H9 (cell line): ENCODE data around the gene HRAS. TPM values are rescaled to one million over a fixed set of nuclear protein-coding genes. Genes with fewer than 3 reads are reported as not detected.

Experiments used
- DNase-seq: peaks from one replicate; pipeline ENCODE4 v3.0.0-alpha.2; 2017
- H2AFZ ChIP-seq: one replicate; pipeline ENCODE4 v1.6.1; 2013; ENCODE audit warnings: mild to moderate bottlenecking, low read length, control low read depth, moderate library complexity
- H2AK5ac ChIP-seq: 2 replicates; pipeline ENCODE4 v1.6.1; 2013; ENCODE audit warnings: low read length, control low read depth, mixed read lengths; ENCODE audit not compliant: insufficient read length
- H2BK120ac ChIP-seq: one replicate; pipeline ENCODE4 v1.6.1; 2013; ENCODE audit warnings: low read depth, mild to moderate bottlenecking, low read length, control low read depth, inconsistent platforms; ENCODE audit not compliant: poor library complexity, severe bottlenecking
- H2BK12ac ChIP-seq: 2 replicates; pipeline ENCODE4 v1.6.1; 2013; ENCODE audit warnings: low read length, control low read depth, mixed read lengths, low read depth; ENCODE audit not compliant: insufficient read length
- H2BK15ac ChIP-seq: 2 replicates; pipeline ENCODE4 v1.6.1; 2013; ENCODE audit warnings: low read depth, low read length, control low read depth
- H2BK20ac ChIP-seq: one replicate; pipeline ENCODE4 v1.6.1; 2013; ENCODE audit warnings: low read depth, mild to moderate bottlenecking, low read length, control low read depth, inconsistent platforms; ENCODE audit not compliant: poor library complexity, severe bottlenecking
- H2BK5ac ChIP-seq: 2 replicates; pipeline ENCODE4 v1.6.1; 2013; ENCODE audit warnings: low read length, control low read depth, mixed read lengths; ENCODE audit not compliant: insufficient read length
- H3K14ac ChIP-seq: 2 replicates; pipeline ENCODE4 v1.6.1; 2013; ENCODE audit warnings: low read length, control low read depth; ENCODE audit not compliant: insufficient read depth
- H3K18ac ChIP-seq: 2 replicates; pipeline ENCODE4 v1.6.1; 2013; ENCODE audit warnings: low read depth, mild to moderate bottlenecking, mixed read lengths, low read length, control low read depth; ENCODE audit not compliant: insufficient read length
- H3K23ac ChIP-seq: 2 replicates; pipeline ENCODE4 v1.6.1; 2013; ENCODE audit warnings: low read length, control low read depth, mixed read lengths, low read depth; ENCODE audit not compliant: insufficient read length
- H3K23me2 ChIP-seq: 2 replicates; pipeline ENCODE4 v1.6.1; 2013; ENCODE audit warnings: low read depth, mild to moderate bottlenecking, mixed read lengths, low read length, control low read depth; ENCODE audit not compliant: insufficient read length, poor library complexity, severe bottlenecking
- H3K27ac ChIP-seq: 2 replicates; pipeline ENCODE4 v1.5.1; 2013; ENCODE audit warnings: low read length, control low read depth, mixed read lengths, low read depth; ENCODE audit not compliant: insufficient read length
- H3K27me3 ChIP-seq: 2 replicates; pipeline ENCODE4 v1.6.1; 2013; ENCODE audit warnings: low read length, control low read depth, inconsistent platforms; ENCODE audit not compliant: insufficient read depth
- H3K4ac ChIP-seq: 2 replicates; pipeline ENCODE4 v1.6.1; 2013; ENCODE audit warnings: low read depth, mild to moderate bottlenecking, control low read depth, inconsistent platforms, low read length, moderate library complexity
- H3K4me1 ChIP-seq: 2 replicates; pipeline ENCODE4 v1.6.1; 2013; ENCODE audit warnings: low read length, control low read depth, inconsistent platforms; ENCODE audit not compliant: insufficient read depth
- H3K4me2 ChIP-seq: 2 replicates; pipeline ENCODE4 v1.6.1; 2013; ENCODE audit warnings: low read length, control low read depth, mixed read lengths; ENCODE audit not compliant: insufficient read length, insufficient read depth
- H3K56ac ChIP-seq: 2 replicates; pipeline ENCODE4 v1.6.1; 2013; ENCODE audit warnings: low read depth, mild to moderate bottlenecking, mixed read lengths, low read length, control low read depth; ENCODE audit not compliant: insufficient read length
- H3K79me1 ChIP-seq: 2 replicates; pipeline ENCODE4 v1.6.1; 2013; ENCODE audit warnings: low read depth, mild to moderate bottlenecking, moderate library complexity, low read length, control low read depth, inconsistent platforms; ENCODE audit not compliant: insufficient read depth, poor library complexity, severe bottlenecking
- H3K79me2 ChIP-seq: 2 replicates; pipeline ENCODE4 v1.6.1; 2013; ENCODE audit warnings: low read length, control low read depth, inconsistent platforms; ENCODE audit not compliant: insufficient read depth
- H3K9ac ChIP-seq: 2 replicates; pipeline ENCODE4 v1.6.1; 2013; ENCODE audit warnings: low read length, control low read depth, mixed read lengths; ENCODE audit not compliant: insufficient read length; ENCODE audit errors: extremely low read depth
- H3K9me3 ChIP-seq: one replicate; pipeline ENCODE4 v1.6.1; 2013; ENCODE audit warnings: low read depth, low read length, inconsistent platforms; ENCODE audit not compliant: control insufficient read depth
- H3T11ph ChIP-seq: one replicate; pipeline ENCODE4 v1.6.1; 2013; ENCODE audit warnings: mild to moderate bottlenecking, low read length, control low read depth, inconsistent platforms
- H4K20me1 ChIP-seq: one replicate; pipeline ENCODE4 v1.6.1; 2013; ENCODE audit not compliant: control insufficient read depth, insufficient read length, insufficient read depth
- H4K5ac ChIP-seq: 2 replicates; pipeline ENCODE4 v1.6.1; 2013; ENCODE audit warnings: low read depth, mild to moderate bottlenecking, mixed read lengths, low read length, control low read depth; ENCODE audit not compliant: insufficient read length
- H4K8ac ChIP-seq: replicated peaks from 2 replicates; pipeline ENCODE4 v1.6.1; 2013; ENCODE audit warnings: low read length, control low read depth, mixed read lengths, low read depth; ENCODE audit not compliant: insufficient read length
- H4K91ac ChIP-seq: 2 replicates; pipeline ENCODE4 v1.6.1; 2013; ENCODE audit warnings: low read depth, mild to moderate bottlenecking, moderate library complexity, mixed read lengths, low read length, control low read depth; ENCODE audit not compliant: insufficient read length
- H3K27ac Mint-ChIP-seq, 3 experiments: 2 replicates in 2 of 3; 3 replicates in 1 of 3; pipeline ENCODE4 v1.8.0; 2020 to 2021; ENCODE audit warnings: mixed read lengths in 3 of 3, mild to moderate bottlenecking in 1 of 3, moderate library complexity in 1 of 3
- H3K27me3 Mint-ChIP-seq: 2 replicates; pipeline ENCODE4 v1.8.0; 2021; ENCODE audit warnings: low read depth, mild to moderate bottlenecking, moderate library complexity, mixed read lengths
- H3K36me3 Mint-ChIP-seq, 3 experiments: 2 replicates in 2 of 3; 3 replicates in 1 of 3; pipeline ENCODE4 v1.8.0; 2020 to 2021; ENCODE audit warnings: low read depth in 3 of 3, mixed read lengths in 3 of 3; ENCODE audit not compliant: insufficient read depth in 1 of 3
- H3K4me1 Mint-ChIP-seq, 2 experiments: 2 replicates each; pipeline ENCODE4 v1.8.0; 2020; ENCODE audit warnings: mixed read lengths in 2 of 2
- H3K4me3 Mint-ChIP-seq, 2 experiments: 2 replicates in 1 of 2; 3 replicates in 1 of 2; pipeline ENCODE4 v1.8.0; 2020 to 2021; ENCODE audit warnings: mild to moderate bottlenecking in 2 of 2, mixed read lengths in 2 of 2, moderate library complexity in 1 of 2
- H3K9me3 Mint-ChIP-seq, 2 experiments: 2 replicates in 1 of 2; 3 replicates in 1 of 2; pipeline ENCODE4 v1.8.0; 2020; ENCODE audit warnings: mild to moderate bottlenecking in 2 of 2, mixed read lengths in 2 of 2, moderate library complexity in 1 of 2
- CTCF ChIP-seq: fragments of 200-600 bp; sonication (generic); conservative IDR thresholded peaks from 3 replicates; pipeline ENCODE4 v1.8.0; 2021; ENCODE audit warnings: antibody characterized with exemption, mild to moderate bottlenecking
- WGBS: extraction: QIAGEN DNeasy Blood & Tissue Kit; methylation state at CpG from one replicate; pipeline ENCODE4 v1.1.7; 2013; ENCODE audit warnings: missing lambda C conversion rate, low lambda C conversion rate, mixed read lengths; ENCODE audit not compliant: insufficient read length; ENCODE audit errors: extremely low coverage; 5-methylcytosine and 5-hydroxymethylcytosine counted together
- total RNA-seq: library from RNA; stranded (reverse); gene quantifications from 2 replicates; pipeline ENCODE4 v1.2.1, GENCODE V29; 2021

The HRAS gene
- total RNA-seq, 1 experiment from 2014 or later: 61.8 TPM

- H3K23ac ChIP-seq: no peak overlapping the region
- no peaks in the 10 kb centered on the region for H3K4me1 ChIP-seq
- H3K79me2 ChIP-seq: no peaks in the 10 kb centered on the region
- no peak overlapping the region for H3K4me3 Mint-ChIP-seq
- no peak overlapping the region for H2AK5ac ChIP-seq
- H2AFZ ChIP-seq: no peak overlapping the region
- H3K9ac ChIP-seq: no peak overlapping the region
- H3K4ac ChIP-seq: no peak overlapping the region
- peaks cover 5 to 18% (median 10%) of the 10 kb centered on the region in 3 experiments; a peak in 6 of 7 replicates for H3K36me3 Mint-ChIP-seq
- H3K79me1 ChIP-seq: no peaks in the 10 kb centered on the region
- no peak overlapping the region for H4K91ac ChIP-seq
- H2BK15ac ChIP-seq: no peak overlapping the region
- no peak overlapping the region for H4K5ac ChIP-seq
- no peak overlapping the region for H3K4me2 ChIP-seq
- no peak for TF ChIP-seq CTCF
- no peak overlapping the region for H3K56ac ChIP-seq
- no peak overlapping the region for H2BK20ac ChIP-seq
- no peak overlapping the region for H2BK5ac ChIP-seq
- no peak overlapping the region for H2BK12ac ChIP-seq
- no peak overlapping the region for H3K27ac ChIP-seq
- H3K4me1 Mint-ChIP-seq: no peaks in the 10 kb centered on the region
- no peak overlapping the region for H3T11ph ChIP-seq
- no peaks in the 10 kb centered on the region for H3K9me3 ChIP-seq
- H4K8ac ChIP-seq: no peak overlapping the region
- no peak for DNase-seq
- H3K27me3 ChIP-seq: no peaks in the 10 kb centered on the region
- peaks cover 2% of the 10 kb centered on the region in 2 experiments; a peak in 3 of 5 replicates for H3K9me3 Mint-ChIP-seq
- WGBS: no CpG with 5 or more reads among the region's 29 CpGs
- no peak overlapping the region for H3K18ac ChIP-seq
- no peaks in the 10 kb centered on the region for H3K23me2 ChIP-seq
- no peak overlapping the region; the same call in 1 of the 2 replicates for H3K14ac ChIP-seq
- H2BK120ac ChIP-seq: no peak overlapping the region
- peaks cover 2% of the 10 kb centered on the region for H3K27me3 Mint-ChIP-seq
- H3K27ac Mint-ChIP-seq: peak overlapping the region in 2 of 3 experiments; percentile 48 to 72; a peak in 2 of 7 replicates
- H4K20me1 ChIP-seq: no peaks in the 10 kb centered on the region
Measured at GRCh38 chr11:528815-529727, 6.3 kb downstream of the HRAS start.
